Astrocyte (in vitro differentiated cells and primary cell): ENCODE results near the gene NBEAL1. TPM values are rescaled to one million over a fixed set of nuclear protein-coding genes. Genes with fewer than 3 reads are reported as not detected.

Experiments
- DNase-seq: peaks from one replicate; pipeline ENCODE4 v3.0.0-alpha.2; 2010; ENCODE audit warnings: low read depth
- FAIRE-seq: peaks from 2 replicates; lab custom pipeline; 2011; peaks lifted over from hg19 to GRCh38; lab: Jason Lieb, UNC
- H2AFZ ChIP-seq: 2 replicates; pipeline ENCODE4 v1.6.0; 2012; ENCODE audit warnings: low read depth, low read length, inconsistent platforms
- H3K27ac ChIP-seq: 2 replicates; pipeline ENCODE4 v1.5.1; 2011; ENCODE audit warnings: low read depth, low read length, inconsistent platforms
- H3K27me3 ChIP-seq: 2 replicates; pipeline ENCODE4 v1.6.0; 2011; ENCODE audit warnings: low read length, inconsistent platforms; ENCODE audit not compliant: insufficient read depth
- H3K36me3 ChIP-seq: 2 replicates; pipeline ENCODE4 v1.5.1; 2011; ENCODE audit warnings: low read length, inconsistent platforms; ENCODE audit not compliant: insufficient read depth
- H3K4me1 ChIP-seq: 2 replicates; pipeline ENCODE4 v1.5.1; 2011; ENCODE audit warnings: low read length, inconsistent platforms; ENCODE audit not compliant: insufficient read depth
- H3K4me2 ChIP-seq: 2 replicates; pipeline ENCODE4 v1.6.0; 2012; ENCODE audit warnings: low read length, inconsistent platforms
- H3K4me3 ChIP-seq: 2 replicates; pipeline ENCODE4 v1.5.1; 2011; ENCODE audit warnings: low read depth, mild to moderate bottlenecking, low read length, inconsistent platforms; ENCODE audit not compliant: insufficient read depth
- H3K79me2 ChIP-seq: 2 replicates; pipeline ENCODE4 v1.6.0; 2012; ENCODE audit warnings: mild to moderate bottlenecking, low read length, inconsistent platforms; ENCODE audit not compliant: insufficient read depth
- H3K9ac ChIP-seq: 2 replicates; pipeline ENCODE4 v1.6.0; 2012; ENCODE audit warnings: mild to moderate bottlenecking, low read length, inconsistent platforms
- H3K9me3 ChIP-seq: 2 replicates; pipeline ENCODE4 v1.5.1; 2012; ENCODE audit warnings: low read depth, mild to moderate bottlenecking, low read length, inconsistent platforms; ENCODE audit not compliant: insufficient read depth
- H4K20me1 ChIP-seq: 2 replicates; pipeline ENCODE4 v1.6.0; 2012; ENCODE audit warnings: low read length, inconsistent platforms; ENCODE audit not compliant: insufficient read depth
- H3K27ac Mint-ChIP-seq: one replicate; pipeline ENCODE4 v1.8.0; 2021; ENCODE audit warnings: mild to moderate bottlenecking, mixed read lengths; ENCODE audit not compliant: unreplicated experiment
- H3K27me3 Mint-ChIP-seq: one replicate; pipeline ENCODE4 v1.8.0; 2021; ENCODE audit warnings: low read depth, mixed read lengths; ENCODE audit not compliant: unreplicated experiment
- H3K36me3 Mint-ChIP-seq: one replicate; pipeline ENCODE4 v1.8.0; 2021; ENCODE audit warnings: low read depth, mixed read lengths; ENCODE audit not compliant: unreplicated experiment
- H3K4me1 Mint-ChIP-seq: one replicate; pipeline ENCODE4 v1.8.0; 2021; ENCODE audit warnings: low read depth, mixed read lengths; ENCODE audit not compliant: unreplicated experiment
- H3K4me3 Mint-ChIP-seq: one replicate; pipeline ENCODE4 v1.8.0; 2021; ENCODE audit warnings: mild to moderate bottlenecking, moderate library complexity, mixed read lengths; ENCODE audit not compliant: unreplicated experiment
- H3K9me3 Mint-ChIP-seq: one replicate; pipeline ENCODE4 v1.8.0; 2021; ENCODE audit warnings: mild to moderate bottlenecking, mixed read lengths; ENCODE audit not compliant: unreplicated experiment
- EZH2 ChIP-seq: IDR thresholded peaks from 2 replicates; pipeline ENCODE4 v1.6.1; 2012; ENCODE audit warnings: mild to moderate bottlenecking, low read length, inconsistent platforms; ENCODE audit not compliant: insufficient read depth
- total RNA-seq: library from RNA; stranded (reverse); gene quantifications from 2 replicates; pipeline ENCODE4 v1.2.1, GENCODE V29; 2021
- TF ChIP-seq, protein P1 (sequence below): IDR thresholded peaks from 2 replicates; pipeline ENCODE4 v1.5.1; 2011; ENCODE audit warnings: low read depth, mild to moderate bottlenecking, inconsistent platforms, low read length, moderate library complexity; ENCODE audit not compliant: insufficient read depth

Gene NBEAL1
- total RNA-seq, 1 donor from 2014 or later = 33.4 TPM

DNA sequence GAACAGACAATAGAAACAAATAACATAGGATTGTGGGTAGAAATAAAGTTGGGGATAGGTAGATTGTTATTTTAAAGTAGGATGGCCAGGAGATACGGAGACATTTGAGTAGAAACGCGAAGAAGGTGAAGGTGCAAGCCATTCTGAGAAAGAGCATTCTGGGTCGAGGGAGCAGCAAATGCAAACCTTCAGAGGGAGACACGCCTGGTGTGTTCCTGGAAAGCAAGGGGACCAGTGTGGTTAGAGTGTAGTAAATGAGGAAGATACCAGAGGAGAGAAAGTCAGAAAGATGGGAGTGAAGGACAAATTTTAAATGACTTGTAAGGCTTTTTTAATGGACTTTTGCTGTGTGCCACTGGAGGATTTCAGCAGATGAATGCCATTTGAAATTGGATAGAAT is 225.8 kb downstream of the NBEAL1 start:
- FAIRE-seq = no peak
- H3K9me3 ChIP-seq = no peaks in the 10 kb centered on the region
- H3K4me3 ChIP-seq = peak overlapping the region; percentile 91
- H3K9me3 Mint-ChIP-seq = no peaks in the 10 kb centered on the region
- H3K79me2 ChIP-seq = peaks cover 43% of the 10 kb centered on the region
- H3K4me1 Mint-ChIP-seq = peaks cover 3% of the 10 kb centered on the region
- peaks cover 9% of the 10 kb centered on the region for H3K36me3 Mint-ChIP-seq
- no peaks in the 10 kb centered on the region for H3K36me3 ChIP-seq
- peak overlapping the region; percentile 93 for H3K4me3 Mint-ChIP-seq
- no peak for DNase-seq
- TF ChIP-seq, protein P1, sequence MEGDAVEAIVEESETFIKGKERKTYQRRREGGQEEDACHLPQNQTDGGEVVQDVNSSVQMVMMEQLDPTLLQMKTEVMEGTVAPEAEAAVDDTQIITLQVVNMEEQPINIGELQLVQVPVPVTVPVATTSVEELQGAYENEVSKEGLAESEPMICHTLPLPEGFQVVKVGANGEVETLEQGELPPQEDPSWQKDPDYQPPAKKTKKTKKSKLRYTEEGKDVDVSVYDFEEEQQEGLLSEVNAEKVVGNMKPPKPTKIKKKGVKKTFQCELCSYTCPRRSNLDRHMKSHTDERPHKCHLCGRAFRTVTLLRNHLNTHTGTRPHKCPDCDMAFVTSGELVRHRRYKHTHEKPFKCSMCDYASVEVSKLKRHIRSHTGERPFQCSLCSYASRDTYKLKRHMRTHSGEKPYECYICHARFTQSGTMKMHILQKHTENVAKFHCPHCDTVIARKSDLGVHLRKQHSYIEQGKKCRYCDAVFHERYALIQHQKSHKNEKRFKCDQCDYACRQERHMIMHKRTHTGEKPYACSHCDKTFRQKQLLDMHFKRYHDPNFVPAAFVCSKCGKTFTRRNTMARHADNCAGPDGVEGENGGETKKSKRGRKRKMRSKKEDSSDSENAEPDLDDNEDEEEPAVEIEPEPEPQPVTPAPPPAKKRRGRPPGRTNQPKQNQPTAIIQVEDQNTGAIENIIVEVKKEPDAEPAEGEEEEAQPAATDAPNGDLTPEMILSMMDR = no peak
- no peak for TF ChIP-seq EZH2
- no peaks in the 10 kb centered on the region for H3K27me3 ChIP-seq
- no peak overlapping the region for H3K27ac Mint-ChIP-seq
- H3K4me1 ChIP-seq = peaks cover 6% of the 10 kb centered on the region
- H2AFZ ChIP-seq = no peak overlapping the region
- peaks cover 18% of the 10 kb centered on the region for H4K20me1 ChIP-seq
- H3K9ac ChIP-seq = no peak overlapping the region
- no peaks in the 10 kb centered on the region for H3K27me3 Mint-ChIP-seq
- H3K4me2 ChIP-seq = peak overlapping the region; percentile 86
- no peak overlapping the region for H3K27ac ChIP-seq

DNA sequence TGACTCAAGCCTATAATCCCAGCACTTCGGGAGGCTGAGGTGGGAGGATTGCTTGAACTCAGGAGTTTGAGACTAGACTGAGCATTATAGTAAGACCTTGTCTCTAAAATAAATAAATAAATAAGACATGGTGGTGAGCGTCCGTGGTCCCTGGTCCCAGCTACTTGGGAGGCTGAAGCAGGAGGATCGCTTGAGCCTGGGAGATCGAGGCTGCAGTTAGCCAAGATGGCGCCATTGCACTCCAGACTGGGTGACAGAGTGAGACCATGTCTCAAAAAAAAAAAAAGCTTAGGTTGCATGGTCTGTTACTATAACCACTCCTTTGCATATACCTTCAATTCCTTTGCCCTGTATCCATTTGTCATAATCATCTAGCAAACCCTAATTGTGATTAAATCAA is 227.8 kb downstream of the NBEAL1 start:
- no peaks in the 10 kb centered on the region for H3K27me3 Mint-ChIP-seq

DNA sequence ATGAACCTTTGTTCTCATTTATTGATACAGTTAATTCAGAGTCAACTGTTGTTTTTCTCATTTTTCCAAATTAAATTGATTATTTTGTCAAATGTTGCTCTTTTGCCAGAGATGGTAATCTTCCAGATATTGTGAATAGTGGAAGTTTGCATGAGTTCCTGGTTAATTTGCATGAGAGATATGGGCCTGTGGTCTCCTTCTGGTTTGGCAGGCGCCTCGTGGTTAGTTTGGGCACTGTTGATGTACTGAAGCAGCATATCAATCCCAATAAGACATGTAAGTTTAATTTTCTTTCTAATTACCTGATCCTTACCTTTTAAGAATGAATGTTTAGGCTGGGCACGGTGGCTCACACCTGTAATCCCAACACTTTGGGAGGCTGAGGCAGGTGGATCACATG is 232.0 kb downstream of the NBEAL1 start:
- Histone ChIP-seq H4K20me1 (peaks cover 7% of the 10 kb centered on the region), H3K36me3 (peaks cover 6% of the 10 kb centered on the region), H2AFZ (no peak overlapping the region), H3K27ac (no peak overlapping the region), H3K4me2 (no peak overlapping the region), H3K4me1 (no peaks in the 10 kb centered on the region), H3K27me3 (no peaks in the 10 kb centered on the region), H3K9ac (no peak overlapping the region), H3K4me3 (no peak overlapping the region), H3K9me3 (no peaks in the 10 kb centered on the region), H3K79me2 (peaks cover 22% of the 10 kb centered on the region)
- Mint-ChIP-seq H3K27me3 (no peaks in the 10 kb centered on the region), H3K9me3 (no peaks in the 10 kb centered on the region), H3K27ac (no peak overlapping the region), H3K4me3 (no peak overlapping the region), H3K36me3 (peaks cover 3% of the 10 kb centered on the region), H3K4me1 (no peaks in the 10 kb centered on the region)
- TF ChIP-seq, protein P1 = no peak
- TF ChIP-seq EZH2 = no peak
- FAIRE-seq (no peak), DNase-seq (no peak)

More for the DNA sequence above, 227.8 kb downstream of the NBEAL1 start:
- DNase-seq (no peak), FAIRE-seq (no peak)
- Histone ChIP-seq H3K27ac (no peak overlapping the region), H3K4me2 (no peak overlapping the region), H3K4me3 (no peak overlapping the region), H3K79me2 (peaks cover 46% of the 10 kb centered on the region), H3K36me3 (peaks cover 6% of the 10 kb centered on the region), H2AFZ (no peak overlapping the region), H4K20me1 (peaks cover 19% of the 10 kb centered on the region), H3K9ac (no peak overlapping the region), H3K27me3 (no peaks in the 10 kb centered on the region), H3K4me1 (peaks cover 6% of the 10 kb centered on the region), H3K9me3 (no peaks in the 10 kb centered on the region)
- H3K4me1 Mint-ChIP-seq = peaks cover 3% of the 10 kb centered on the region
- H3K9me3 Mint-ChIP-seq = no peaks in the 10 kb centered on the region
- H3K27ac Mint-ChIP-seq = no peak overlapping the region
- TF ChIP-seq, protein P1 = no peak
- no peak for TF ChIP-seq EZH2
- H3K36me3 Mint-ChIP-seq = peaks cover 9% of the 10 kb centered on the region
- no peak overlapping the region for H3K4me3 Mint-ChIP-seq
